ENCODE measurements around the gene PRR22. TPM values are rescaled to one million over a fixed set of nuclear protein-coding genes. Genes with fewer than 3 reads are reported as not detected.

PRR22 gene
- total and polyA plus RNA-seq, 9 of the 15 experiments (the other 6 are each of a cell fraction or from before 2014, with no cell fraction given): 0.03 to 12.0 (median 2.0) TPM; not detected in 1

- peak; percentile 46; the same call in 1 of the 2 replicates for TF ChIP-seq USF1 (CRISPR knock-in tag; IDR thresholded peaks at IDR 0.05)
- TF ChIP-seq KLF13 (tag; IDR thresholded peaks at IDR 0.05; ENCODE audit: borderline replicate concordance, low read depth): no peak
- 0 out of 2 replicates have a peak, but pooled peaks have one; percentile 27 for TF ChIP-seq STAG1 (CRISPR knock-in tag; IDR thresholded peaks at IDR 0.05; ENCODE audit: borderline replicate concordance)
- peak in 1 of 2 experiments; percentile 23; a peak in 1 of 4 replicates for TF ChIP-seq KDM1A (IDR thresholded peaks at IDR 0.05)
- TF ChIP-seq MEIS2 (IDR thresholded peaks at IDR 0.05; ENCODE audit: partially characterized antibody): peak; percentile 94
- peak; percentile 74; the same call in 1 of the 2 replicates for TF ChIP-seq ZNF395 (CRISPR knock-in tag; IDR thresholded peaks at IDR 0.05)
- no peak for TF ChIP-seq GTF3C2 (IDR thresholded peaks at IDR 0.05; ENCODE audit: borderline replicate concordance, extremely low read depth, insufficient read length)
- peak; percentile 90 for TF ChIP-seq SMARCE1 (IDR thresholded peaks at IDR 0.05)
- TF ChIP-seq REST (IDR thresholded peaks at IDR 0.05; ENCODE audit: borderline replicate concordance): no peak
- peak; percentile 86 for TF ChIP-seq REST (CRISPR knock-in tag; IDR thresholded peaks at IDR 0.05; ENCODE audit: low read depth)
Observed at GRCh38 chr19:5827891-5828660, 43.5 kb upstream of the PRR22 start (continued).

Data from K562 (cell line).